ENCODE results near the gene RAB40AL. TPM values are rescaled to one million over a fixed set of nuclear protein-coding genes. Genes with fewer than 3 reads are reported as not detected.

Gene RAB40AL
- total RNA-seq, 1 experiment from 2014 or later, result 0.67 TPM

- no peaks in the 10 kb centered on the region for H3K36me3 ChIP-seq (ENCODE audit: insufficient read depth, low read length)
- no peaks in the 10 kb centered on the region for H3K27me3 ChIP-seq (ENCODE audit: low read length)
- no peak overlapping the region for H3K27ac ChIP-seq (ENCODE audit: low read length)
- H2AFZ ChIP-seq (ENCODE audit: low read length), result no peak overlapping the region
- no peaks in the 10 kb centered on the region for H3K4me1 ChIP-seq (ENCODE audit: low read length)
- H3K4me3 ChIP-seq (ENCODE audit: low read length), result no peak overlapping the region
- no peaks in the 10 kb centered on the region for H3K79me2 ChIP-seq (ENCODE audit: low read length)
- DNase-seq, result peak; percentile 86
- H4K20me1 ChIP-seq (ENCODE audit: insufficient read depth, low read depth, low read length), result no peaks in the 10 kb centered on the region
- no peak overlapping the region for H3K9ac ChIP-seq (ENCODE audit: low read length)
- H3K9me3 ChIP-seq (ENCODE audit: low read length), result no peaks in the 10 kb centered on the region
- no peak overlapping the region for H3K4me2 ChIP-seq (ENCODE audit: low read depth, low read length, poor library complexity, severe bottlenecking)
- no peaks in the 10 kb centered on the region for H3K9me2 ChIP-seq (replicated peaks; ENCODE audit: insufficient read depth, low read length)
Measured at GRCh38 chrX:102950908-102951866, 14.1 kb downstream of the RAB40AL start.

- no peak overlapping the region for H3K4me3 ChIP-seq (ENCODE audit: low read length)
- H3K27me3 ChIP-seq (ENCODE audit: low read length), result no peaks in the 10 kb centered on the region
- no peak overlapping the region for H2AFZ ChIP-seq (ENCODE audit: low read length)
- no peaks in the 10 kb centered on the region for H3K36me3 ChIP-seq (ENCODE audit: insufficient read depth, low read length)
- H4K20me1 ChIP-seq (ENCODE audit: insufficient read depth, low read depth, low read length), result no peaks in the 10 kb centered on the region
- no peaks in the 10 kb centered on the region for H3K79me2 ChIP-seq (ENCODE audit: low read length)
- no peaks in the 10 kb centered on the region for H3K9me2 ChIP-seq (replicated peaks; ENCODE audit: insufficient read depth, low read length)
- no peaks in the 10 kb centered on the region for H3K4me1 ChIP-seq (ENCODE audit: low read length)
- no peaks in the 10 kb centered on the region for H3K9me3 ChIP-seq (ENCODE audit: low read length)
- no peak overlapping the region for H3K4me2 ChIP-seq (ENCODE audit: low read depth, low read length, poor library complexity, severe bottlenecking)
- no peak for DNase-seq
- no peak overlapping the region for H3K27ac ChIP-seq (ENCODE audit: low read length)
- H3K9ac ChIP-seq (ENCODE audit: low read length), result no peak overlapping the region
Measured at GRCh38 chrX:102957751-102958150, 20.7 kb downstream of the RAB40AL start.

- H3K36me3 ChIP-seq (ENCODE audit: insufficient read depth, low read length), result no peaks in the 10 kb centered on the region
- no peak overlapping the region for H3K9ac ChIP-seq (ENCODE audit: low read length)
- no peaks in the 10 kb centered on the region for H3K4me1 ChIP-seq (ENCODE audit: low read length)
- H2AFZ ChIP-seq (ENCODE audit: low read length), result no peak overlapping the region
- no peaks in the 10 kb centered on the region for H3K9me3 ChIP-seq (ENCODE audit: low read length)
- no peak overlapping the region for H3K27ac ChIP-seq (ENCODE audit: low read length)
- no peaks in the 10 kb centered on the region for H3K27me3 ChIP-seq (ENCODE audit: low read length)
- no peaks in the 10 kb centered on the region for H4K20me1 ChIP-seq (ENCODE audit: insufficient read depth, low read depth, low read length)
- no peak overlapping the region for H3K4me2 ChIP-seq (ENCODE audit: low read depth, low read length, poor library complexity, severe bottlenecking)
- H3K4me3 ChIP-seq (ENCODE audit: low read length), result no peak overlapping the region
- H3K9me2 ChIP-seq (replicated peaks; ENCODE audit: insufficient read depth, low read length), result no peaks in the 10 kb centered on the region
- H3K79me2 ChIP-seq (ENCODE audit: low read length), result no peaks in the 10 kb centered on the region
- DNase-seq, result peak; percentile 42
Measured at GRCh38 chrX:102958794-102959193, 21.7 kb downstream of the RAB40AL start.

- Histone ChIP-seq H3K79me2 (ENCODE audit: low read length) (no peaks in the 10 kb centered on the region), H3K9me3 (ENCODE audit: low read length) (no peaks in the 10 kb centered on the region), H3K9ac (ENCODE audit: low read length) (no peak overlapping the region), H3K4me3 (ENCODE audit: low read length) (no peak overlapping the region), H3K4me2 (ENCODE audit: low read depth, low read length, poor library complexity, severe bottlenecking) (no peak overlapping the region), H4K20me1 (ENCODE audit: insufficient read depth, low read depth, low read length) (no peaks in the 10 kb centered on the region), H3K36me3 (ENCODE audit: insufficient read depth, low read length) (no peaks in the 10 kb centered on the region), H2AFZ (ENCODE audit: low read length) (no peak overlapping the region), H3K9me2 (replicated peaks; ENCODE audit: insufficient read depth, low read length) (no peaks in the 10 kb centered on the region), H3K4me1 (ENCODE audit: low read length) (no peaks in the 10 kb centered on the region), H3K27me3 (ENCODE audit: low read length) (no peaks in the 10 kb centered on the region), H3K27ac (ENCODE audit: low read length) (no peak overlapping the region)
- DNase-seq, result no peak
Measured at GRCh38 chrX:102959471-102959870, 22.4 kb downstream of the RAB40AL start.

GRCh38 chrX:102963955-102964354 is 26.9 kb downstream of the RAB40AL start:
- no peak overlapping the region for H3K4me3 ChIP-seq (ENCODE audit: low read length)
- no peaks in the 10 kb centered on the region for H3K9me2 ChIP-seq (replicated peaks; ENCODE audit: insufficient read depth, low read length)
- H3K9me3 ChIP-seq (ENCODE audit: low read length), result no peaks in the 10 kb centered on the region
- no peaks in the 10 kb centered on the region for H3K27me3 ChIP-seq (ENCODE audit: low read length)
- no peak overlapping the region for H2AFZ ChIP-seq (ENCODE audit: low read length)
- H4K20me1 ChIP-seq (ENCODE audit: insufficient read depth, low read depth, low read length), result no peaks in the 10 kb centered on the region
- H3K9ac ChIP-seq (ENCODE audit: low read length), result no peak overlapping the region
- no peaks in the 10 kb centered on the region for H3K36me3 ChIP-seq (ENCODE audit: insufficient read depth, low read length)
- DNase-seq, result no peak
- H3K27ac ChIP-seq (ENCODE audit: low read length), result no peak overlapping the region
- no peak overlapping the region for H3K4me2 ChIP-seq (ENCODE audit: low read depth, low read length, poor library complexity, severe bottlenecking)
- no peaks in the 10 kb centered on the region for H3K4me1 ChIP-seq (ENCODE audit: low read length)
- no peaks in the 10 kb centered on the region for H3K79me2 ChIP-seq (ENCODE audit: low read length)

GRCh38 chrX:102964940-102965339 is 27.9 kb downstream of the RAB40AL start:
- H3K9me3 ChIP-seq (ENCODE audit: low read length), result no peaks in the 10 kb centered on the region

GRCh38 chrX:102966701-102967100 is 29.6 kb downstream of the RAB40AL start:
- Histone ChIP-seq H2AFZ (ENCODE audit: low read length) (no peak overlapping the region), H3K4me1 (ENCODE audit: low read length) (no peaks in the 10 kb centered on the region), H4K20me1 (ENCODE audit: insufficient read depth, low read depth, low read length) (no peaks in the 10 kb centered on the region), H3K4me2 (ENCODE audit: low read depth, low read length, poor library complexity, severe bottlenecking) (no peak overlapping the region), H3K9me3 (ENCODE audit: low read length) (peaks cover 3% of the 10 kb centered on the region; the same call in 1 of the 2 replicates), H3K4me3 (ENCODE audit: low read length) (no peak overlapping the region), H3K9me2 (replicated peaks; ENCODE audit: insufficient read depth, low read length) (no peaks in the 10 kb centered on the region), H3K9ac (ENCODE audit: low read length) (no peak overlapping the region), H3K36me3 (ENCODE audit: insufficient read depth, low read length) (no peaks in the 10 kb centered on the region), H3K79me2 (ENCODE audit: low read length) (no peaks in the 10 kb centered on the region), H3K27me3 (ENCODE audit: low read length) (no peaks in the 10 kb centered on the region), H3K27ac (ENCODE audit: low read length) (no peak overlapping the region)
- DNase-seq, result no peak

More at GRCh38 chrX:102964940-102965339, 27.9 kb downstream of the RAB40AL start:
- Histone ChIP-seq H3K27me3 (ENCODE audit: low read length) (no peaks in the 10 kb centered on the region), H4K20me1 (ENCODE audit: insufficient read depth, low read depth, low read length) (no peaks in the 10 kb centered on the region), H3K79me2 (ENCODE audit: low read length) (no peaks in the 10 kb centered on the region), H3K4me2 (ENCODE audit: low read depth, low read length, poor library complexity, severe bottlenecking) (no peak overlapping the region), H3K9ac (ENCODE audit: low read length) (no peak overlapping the region), H3K9me2 (replicated peaks; ENCODE audit: insufficient read depth, low read length) (no peaks in the 10 kb centered on the region), H2AFZ (ENCODE audit: low read length) (no peak overlapping the region), H3K36me3 (ENCODE audit: insufficient read depth, low read length) (no peaks in the 10 kb centered on the region), H3K4me3 (ENCODE audit: low read length) (no peak overlapping the region), H3K4me1 (ENCODE audit: low read length) (no peaks in the 10 kb centered on the region), H3K27ac (ENCODE audit: low read length) (no peak overlapping the region)
- DNase-seq, result no peak

- Histone ChIP-seq H2AFZ (ENCODE audit: low read length) (no peak overlapping the region), H3K9me2 (replicated peaks; ENCODE audit: insufficient read depth, low read length) (no peaks in the 10 kb centered on the region), H3K36me3 (ENCODE audit: insufficient read depth, low read length) (no peaks in the 10 kb centered on the region), H3K9me3 (ENCODE audit: low read length) (peaks cover 3% of the 10 kb centered on the region; the same call in 1 of the 2 replicates), H3K27me3 (ENCODE audit: low read length) (no peaks in the 10 kb centered on the region), H3K4me2 (ENCODE audit: low read depth, low read length, poor library complexity, severe bottlenecking) (no peak overlapping the region), H3K4me1 (ENCODE audit: low read length) (no peaks in the 10 kb centered on the region), H3K9ac (ENCODE audit: low read length) (no peak overlapping the region), H3K79me2 (ENCODE audit: low read length) (no peaks in the 10 kb centered on the region), H3K4me3 (ENCODE audit: low read length) (no peak overlapping the region), H4K20me1 (ENCODE audit: insufficient read depth, low read depth, low read length) (no peaks in the 10 kb centered on the region), H3K27ac (ENCODE audit: low read length) (no peak overlapping the region)
- no peak for DNase-seq
Measured at GRCh38 chrX:102968216-102968615, 31.1 kb downstream of the RAB40AL start.

All from Karpas-422 (cell line).